ENCODE results near the gene HOXC10. TPM values are rescaled to one million over a fixed set of nuclear protein-coding genes. Genes with fewer than 3 reads are reported as not detected.

HOXC10 gene
- total RNA-seq, 3 donors from 2014 or later (not counting 1 experiment from before 2014, with no cell fraction given) = not detected

GRCh38 chr12:53966085-53966384, 18.9 kb upstream of the HOXC10 start:
- Mint-ChIP-seq H3K27me3 (ENCODE audit: low read depth in 2 of 2) (peaks cover 77 to 95% of the 10 kb centered on the region in 2 donors), H3K27ac (no peak overlapping the region), H3K9me3 (no peaks in the 10 kb centered on the region), H3K4me1 (peaks cover 31 to 33% of the 10 kb centered on the region in 2 donors), H3K4me3 (no peak overlapping the region), H3K36me3 (peaks cover 7% of the 10 kb centered on the region)
- Histone ChIP-seq H3K27me3 (ENCODE audit: control insufficient read depth, insufficient read depth, low read length) (peaks cover 98% of the 10 kb centered on the region), H3K4me1 (ENCODE audit: control insufficient read depth, insufficient read depth, low read length) (peaks cover 23% of the 10 kb centered on the region), H3K9me3 (ENCODE audit: control insufficient read depth, insufficient read depth, low read length) (no peaks in the 10 kb centered on the region), H3K27ac (ENCODE audit: low read length) (no peak overlapping the region), H3K4me3 (ENCODE audit: low read length) (no peak overlapping the region), H3K36me3 (ENCODE audit: control insufficient read depth, insufficient read depth, low read length) (no peaks in the 10 kb centered on the region)
- DNase-seq (no peak), ATAC-seq (no peak)
- TF ChIP-seq CTCF (IDR thresholded peaks at IDR 0.05) = no peak
- intact Hi-C loops (cut with micrococcal nuclease) = no loop called here
- 13% methylated on average over 13 of the region's 15 CpGs for WGBS (ENCODE audit: insufficient coverage)

- Mint-ChIP-seq H3K36me3 (peaks cover 7% of the 10 kb centered on the region), H3K4me3 (no peak overlapping the region), H3K4me1 (peaks cover 31 to 33% of the 10 kb centered on the region in 2 donors), H3K27ac (no peak overlapping the region), H3K9me3 (no peaks in the 10 kb centered on the region), H3K27me3 (ENCODE audit: low read depth in 2 of 2) (peaks cover 82 to 98% of the 10 kb centered on the region in 2 donors)
- H3K27ac ChIP-seq (ENCODE audit: low read length) = no peak overlapping the region
- ATAC-seq = no peak
- no peak for DNase-seq
- no peak for TF ChIP-seq CTCF (IDR thresholded peaks at IDR 0.05)
- H3K4me1 ChIP-seq (ENCODE audit: control insufficient read depth, insufficient read depth, low read length) = peaks cover 20% of the 10 kb centered on the region
- no peak overlapping the region for H3K4me3 ChIP-seq (ENCODE audit: low read length)
- no peaks in the 10 kb centered on the region for H3K9me3 ChIP-seq (ENCODE audit: control insufficient read depth, insufficient read depth, low read length)
- no peaks in the 10 kb centered on the region for H3K36me3 ChIP-seq (ENCODE audit: control insufficient read depth, insufficient read depth, low read length)
- intact Hi-C loops (cut with micrococcal nuclease) = no loop called here
- WGBS (ENCODE audit: insufficient coverage) = 12% methylated on average over 36 of the region's 36 CpGs
- H3K27me3 ChIP-seq (ENCODE audit: control insufficient read depth, insufficient read depth, low read length) = peaks cover 97% of the 10 kb centered on the region
Measured at GRCh38 chr12:53966385-53967133, 18.4 kb upstream of the HOXC10 start.

GRCh38 chr12:53967421-53967925, 17.5 kb upstream of the HOXC10 start:
- DNase-seq (no peak), ATAC-seq (no peak)
- Histone ChIP-seq H3K9me3 (ENCODE audit: control insufficient read depth, insufficient read depth, low read length) (no peaks in the 10 kb centered on the region), H3K27me3 (ENCODE audit: control insufficient read depth, insufficient read depth, low read length) (peaks cover 97% of the 10 kb centered on the region), H3K4me1 (ENCODE audit: control insufficient read depth, insufficient read depth, low read length) (peaks cover 20% of the 10 kb centered on the region), H3K27ac (ENCODE audit: low read length) (no peak overlapping the region), H3K36me3 (ENCODE audit: control insufficient read depth, insufficient read depth, low read length) (no peaks in the 10 kb centered on the region), H3K4me3 (ENCODE audit: low read length) (no peak overlapping the region)
- Mint-ChIP-seq H3K27ac (no peak overlapping the region), H3K9me3 (no peaks in the 10 kb centered on the region), H3K4me3 (no peak overlapping the region), H3K27me3 (ENCODE audit: low read depth in 2 of 2) (peaks cover 88 to 98% of the 10 kb centered on the region in 2 donors), H3K36me3 (peaks cover 7% of the 10 kb centered on the region), H3K4me1 (peaks cover 31 to 33% of the 10 kb centered on the region in 2 donors)
- intact Hi-C loops (cut with micrococcal nuclease) = no loop called here
- 14% methylated on average over 5 of the region's 5 CpGs for WGBS (ENCODE audit: insufficient coverage)
- no peak for TF ChIP-seq CTCF (IDR thresholded peaks at IDR 0.05)

All from natural killer cell (primary cell).